Activated CD4-positive, alpha-beta T cell treated with anti-CD3 and anti-CD28 coated beads, Interleukin-2, amount 10 ng/mL, durations not matched to agents 7 days and 5 days (primary cell): ENCODE data around the gene RNU1-3. TPM values are rescaled to one million over a fixed set of nuclear protein-coding genes. Genes with fewer than 3 reads are reported as not detected.
"Not testable (repeated sequence)": the region's sequence is repeated elsewhere in the genome, so short reads cannot be mapped to it uniquely, and the experiment has no call there.

ENCODE experiments used
- CTCF ChIA-PET: fragments of 350-600 bp; sonication (Branson Sonifier 250); formaldehyde crosslinking; loops from one replicate; lab custom pipeline; 2021; ENCODE audit warnings: antibody characterized with exemption; lab: Charles Lee
- POLR2A ChIA-PET: fragments of 350-600 bp; sonication (Branson Sonifier 250); formaldehyde crosslinking; loops from one replicate; lab custom pipeline; 2021; ENCODE audit warnings: antibody characterized with exemption; lab: Charles Lee
- DNase-seq: peaks from one replicate; pipeline ENCODE4 v3.0.0-alpha.2; 2020
- H3K27ac Mint-ChIP-seq: one replicate; pipeline ENCODE4 v1.8.0; 2021; ENCODE audit warnings: mild to moderate bottlenecking, moderate library complexity, mixed read lengths
- H3K27me3 Mint-ChIP-seq: one replicate; pipeline ENCODE4 v1.8.0; 2021; ENCODE audit warnings: mixed read lengths
- H3K36me3 Mint-ChIP-seq: one replicate; pipeline ENCODE4 v1.8.0; 2021; ENCODE audit warnings: low read depth, mixed read lengths
- H3K4me1 Mint-ChIP-seq: one replicate; pipeline ENCODE4 v1.8.0; 2021; ENCODE audit warnings: mixed read lengths
- H3K4me3 Mint-ChIP-seq: one replicate; pipeline ENCODE4 v1.8.0; 2021; ENCODE audit warnings: mild to moderate bottlenecking, moderate library complexity, mixed read lengths
- H3K9me3 Mint-ChIP-seq: one replicate; pipeline ENCODE4 v1.8.0; 2021; ENCODE audit warnings: mixed read lengths
- total RNA-seq, 2 experiments: library from RNA; stranded (reverse); gene quantifications; one replicate each; pipeline ENCODE4 v1.2.3, GENCODE V29; 2021

RNU1-3 gene
- total RNA-seq, 2 experiments from 2014 or later: 2,316 to 2,477 TPM

- H3K4me1 Mint-ChIP-seq, H3K4me3 Mint-ChIP-seq, H3K27ac Mint-ChIP-seq, H3K36me3 Mint-ChIP-seq, POLR2A ChIA-PET, H3K9me3 Mint-ChIP-seq, DNase-seq, H3K27me3 Mint-ChIP-seq: not testable (repeated sequence)
- CTCF ChIA-PET: interaction anchor here (1.0 kb wide), 1 partner anchor 10 kb away, joined by 4 read pairs; no protein-coding TSS in a partner anchor
Measured at GRCh38 chr1:16703602-16704001, 36.9 kb upstream of the RNU1-3 start.

- DNase-seq, H3K9me3 Mint-ChIP-seq, H3K4me1 Mint-ChIP-seq, H3K27ac Mint-ChIP-seq, H3K36me3 Mint-ChIP-seq, H3K4me3 Mint-ChIP-seq, POLR2A ChIA-PET, CTCF ChIA-PET: not testable (repeated sequence)
- H3K27me3 Mint-ChIP-seq: peaks cover 12% of the 10 kb centered on the region
Measured at GRCh38 chr1:16703141-16703540, 36.4 kb upstream of the RNU1-3 start.

GRCh38 chr1:16702280-16702679 is 35.5 kb upstream of the RNU1-3 start:
- H3K36me3 Mint-ChIP-seq, POLR2A ChIA-PET, H3K4me1 Mint-ChIP-seq, H3K4me3 Mint-ChIP-seq, DNase-seq, H3K9me3 Mint-ChIP-seq, H3K27ac Mint-ChIP-seq: not testable (repeated sequence)
- peaks cover 13% of the 10 kb centered on the region for H3K27me3 Mint-ChIP-seq
- CTCF ChIA-PET: interaction anchor here (1.5 kb wide), 1 partner anchor 81 kb away, joined by 3 read pairs; no protein-coding TSS in a partner anchor

- not testable (repeated sequence) for H3K36me3 Mint-ChIP-seq, H3K4me1 Mint-ChIP-seq, H3K27ac Mint-ChIP-seq, H3K4me3 Mint-ChIP-seq, DNase-seq, H3K9me3 Mint-ChIP-seq
- POLR2A ChIA-PET: interaction anchor here (0.6 kb wide), 1 partner anchor 18 kb away, joined by 3 read pairs; no protein-coding TSS in a partner anchor
- CTCF ChIA-PET: interaction anchor here (0.6 to 1.5 kb wide), 2 partner anchors 8 to 90 kb away, joined by 3 to 5 read pairs; no protein-coding TSS in a partner anchor
- peaks cover 15% of the 10 kb centered on the region for H3K27me3 Mint-ChIP-seq
Measured at GRCh38 chr1:16701189-16701588, 34.4 kb upstream of the RNU1-3 start.

GRCh38 chr1:16700138-16700895 is 33.6 kb upstream of the RNU1-3 start:
- ChIA-PET POLR2A (interaction anchor here (0.6 kb wide), 1 partner anchor 27 kb away, joined by 3 read pairs; no protein-coding TSS in a partner anchor), CTCF (interaction anchor here (1.3 to 2.0 kb wide), 4 partner anchors 8 to 17 kb away, joined by 4 to 7 read pairs (median 5); no protein-coding TSS in a partner anchor)
- not testable (repeated sequence) for DNase-seq, H3K9me3 Mint-ChIP-seq, H3K27ac Mint-ChIP-seq, H3K4me3 Mint-ChIP-seq, H3K4me1 Mint-ChIP-seq, H3K36me3 Mint-ChIP-seq
- H3K27me3 Mint-ChIP-seq: peaks cover 17% of the 10 kb centered on the region

GRCh38 chr1:16699440-16699839 is 32.7 kb upstream of the RNU1-3 start:
- CTCF ChIA-PET: interaction anchor here (1.3 to 2.0 kb wide), 3 partner anchors 9 to 18 kb away, joined by 4 to 7 read pairs (median 5); no protein-coding TSS in a partner anchor
- DNase-seq, H3K4me1 Mint-ChIP-seq, H3K36me3 Mint-ChIP-seq, H3K27ac Mint-ChIP-seq, H3K9me3 Mint-ChIP-seq, H3K4me3 Mint-ChIP-seq: not testable (repeated sequence)
- H3K27me3 Mint-ChIP-seq: peaks cover 20% of the 10 kb centered on the region
- POLR2A ChIA-PET: interaction anchor here (0.6 kb wide), 1 partner anchor 27 kb away, joined by 3 read pairs; no protein-coding TSS in a partner anchor

- H3K4me1 Mint-ChIP-seq, H3K9me3 Mint-ChIP-seq, H3K27ac Mint-ChIP-seq, POLR2A ChIA-PET, H3K36me3 Mint-ChIP-seq, CTCF ChIA-PET, H3K4me3 Mint-ChIP-seq, DNase-seq: not testable (repeated sequence)
- H3K27me3 Mint-ChIP-seq: peaks cover 16% of the 10 kb centered on the region
Measured at GRCh38 chr1:16697152-16697551, 30.4 kb upstream of the RNU1-3 start.

- POLR2A ChIA-PET: not testable (repeated sequence)
- CTCF ChIA-PET: interaction anchor here (1.2 kb wide), 1 partner anchor 9 kb away, joined by 3 read pairs; no protein-coding TSS in a partner anchor
Measured at GRCh38 chr1:16696507-16697150, 29.9 kb upstream of the RNU1-3 start.

GRCh38 chr1:16694308-16694702 is 27.6 kb upstream of the RNU1-3 start:
- H3K4me3 Mint-ChIP-seq, H3K9me3 Mint-ChIP-seq, POLR2A ChIA-PET, H3K27ac Mint-ChIP-seq, H3K36me3 Mint-ChIP-seq, DNase-seq, H3K4me1 Mint-ChIP-seq: not testable (repeated sequence)
- H3K27me3 Mint-ChIP-seq: peaks cover 16% of the 10 kb centered on the region
- CTCF ChIA-PET: interaction anchor here (0.6 to 1.1 kb wide), 2 partner anchors 10 to 13 kb away, joined by 3 to 4 read pairs; no protein-coding TSS in a partner anchor

More at GRCh38 chr1:16696507-16697150, 29.9 kb upstream of the RNU1-3 start:
- H3K36me3 Mint-ChIP-seq, H3K9me3 Mint-ChIP-seq, H3K4me3 Mint-ChIP-seq, DNase-seq, H3K27ac Mint-ChIP-seq, H3K4me1 Mint-ChIP-seq: not testable (repeated sequence)
- peaks cover 16% of the 10 kb centered on the region for H3K27me3 Mint-ChIP-seq

GRCh38 chr1:16693449-16694307 is 26.9 kb upstream of the RNU1-3 start:
- H3K36me3 Mint-ChIP-seq, H3K27ac Mint-ChIP-seq, H3K4me1 Mint-ChIP-seq, POLR2A ChIA-PET, DNase-seq, H3K9me3 Mint-ChIP-seq, H3K4me3 Mint-ChIP-seq: not testable (repeated sequence)
- H3K27me3 Mint-ChIP-seq: peaks cover 14% of the 10 kb centered on the region
- CTCF ChIA-PET: interaction anchor here (0.6 to 1.1 kb wide), 2 partner anchors 10 to 13 kb away, joined by 3 to 4 read pairs; no protein-coding TSS in a partner anchor

- H3K27ac Mint-ChIP-seq, H3K4me3 Mint-ChIP-seq, DNase-seq, POLR2A ChIA-PET, H3K9me3 Mint-ChIP-seq, H3K4me1 Mint-ChIP-seq, H3K36me3 Mint-ChIP-seq: not testable (repeated sequence)
- CTCF ChIA-PET: interaction anchor here (1.1 kb wide), 1 partner anchor 11 kb away, joined by 4 read pairs; no protein-coding TSS in a partner anchor
- H3K27me3 Mint-ChIP-seq: peaks cover 11% of the 10 kb centered on the region
Measured at GRCh38 chr1:16692717-16693448, 26.1 kb upstream of the RNU1-3 start.
